ENCODE measurements around the gene CHD8.
"Not testable (repeated sequence)": the region's sequence is repeated elsewhere in the genome, so short reads cannot be mapped to it uniquely, and the experiment has no call there.

The CHD8 gene

DNA sequence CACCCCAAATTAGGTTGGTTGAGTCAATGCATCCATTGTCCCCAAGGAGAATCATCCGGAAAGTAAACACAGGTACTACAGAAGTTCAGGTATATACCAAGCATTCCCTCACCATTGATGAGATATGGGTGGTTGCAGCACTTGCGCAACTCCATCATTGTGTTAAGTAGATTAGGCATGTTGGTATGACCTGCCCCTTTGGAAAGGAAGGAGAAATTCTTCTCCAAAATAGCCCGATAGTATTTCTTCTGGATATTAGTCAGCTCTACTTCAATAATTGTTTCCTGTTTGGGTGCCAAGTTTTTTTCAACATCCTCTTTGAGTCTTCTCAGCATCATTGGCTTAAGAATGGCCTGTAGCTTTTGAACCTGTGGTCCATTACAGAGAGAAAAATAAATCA is 50.8 kb downstream of the CHD8 start:
- Mint-ChIP-seq H3K27me3 (no peaks in the 10 kb centered on the region), H3K4me3 (no peak overlapping the region), H3K27ac (no peak overlapping the region), H3K4me1 (no peaks in the 10 kb centered on the region), H3K9me3 (no peaks in the 10 kb centered on the region), H3K36me3 (peaks cover 76% of the 10 kb centered on the region)
- no peak for ATAC-seq

DNA sequence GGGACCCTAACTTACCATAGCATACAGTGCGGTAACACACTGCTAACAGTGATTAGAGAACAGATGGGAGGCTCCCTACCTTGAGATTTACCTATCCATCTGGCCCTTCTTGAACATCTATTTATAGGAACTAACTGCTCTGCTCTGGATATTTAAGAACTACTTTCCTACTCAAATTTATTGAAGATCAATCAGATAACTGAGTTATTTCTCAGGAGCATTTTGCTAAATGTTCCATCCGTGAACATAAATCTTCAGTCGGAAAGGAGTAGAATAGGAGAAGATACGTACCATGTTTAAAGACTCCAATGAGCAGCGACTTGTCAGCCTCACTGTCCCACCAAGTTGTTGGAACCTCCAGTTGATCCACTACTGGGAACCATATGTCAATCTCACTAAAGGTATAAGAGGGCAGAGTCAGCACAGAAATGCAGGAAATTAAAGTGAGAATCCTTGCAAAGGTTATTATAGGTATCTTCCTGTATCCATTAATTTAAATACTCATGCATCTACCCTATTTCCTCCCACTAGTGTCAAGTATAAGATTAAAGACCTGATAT is 56.5 kb downstream of the CHD8 start:
- ATAC-seq: no peak
- Mint-ChIP-seq H3K9me3 (no peaks in the 10 kb centered on the region), H3K4me1 (no peaks in the 10 kb centered on the region), H3K36me3 (peaks cover 64% of the 10 kb centered on the region), H3K27ac (no peak overlapping the region), H3K27me3 (no peaks in the 10 kb centered on the region), H3K4me3 (no peak overlapping the region)

- Mint-ChIP-seq H3K9me3 (no peaks in the 10 kb centered on the region), H3K4me1 (no peaks in the 10 kb centered on the region), H3K27me3 (no peaks in the 10 kb centered on the region), H3K27ac (no peak overlapping the region), H3K36me3 (peaks cover 67% of the 10 kb centered on the region), H3K4me3 (no peak overlapping the region)
- ATAC-seq: no peak
These were observed 57.0 kb downstream of the CHD8 start for GRCh38 chr14:21398901-21399300.

- ATAC-seq: no peak
- H3K36me3 Mint-ChIP-seq: peaks cover 75% of the 10 kb centered on the region
These were observed 60.5 kb downstream of the CHD8 start for GRCh38 chr14:21395450-21395849.

DNA sequence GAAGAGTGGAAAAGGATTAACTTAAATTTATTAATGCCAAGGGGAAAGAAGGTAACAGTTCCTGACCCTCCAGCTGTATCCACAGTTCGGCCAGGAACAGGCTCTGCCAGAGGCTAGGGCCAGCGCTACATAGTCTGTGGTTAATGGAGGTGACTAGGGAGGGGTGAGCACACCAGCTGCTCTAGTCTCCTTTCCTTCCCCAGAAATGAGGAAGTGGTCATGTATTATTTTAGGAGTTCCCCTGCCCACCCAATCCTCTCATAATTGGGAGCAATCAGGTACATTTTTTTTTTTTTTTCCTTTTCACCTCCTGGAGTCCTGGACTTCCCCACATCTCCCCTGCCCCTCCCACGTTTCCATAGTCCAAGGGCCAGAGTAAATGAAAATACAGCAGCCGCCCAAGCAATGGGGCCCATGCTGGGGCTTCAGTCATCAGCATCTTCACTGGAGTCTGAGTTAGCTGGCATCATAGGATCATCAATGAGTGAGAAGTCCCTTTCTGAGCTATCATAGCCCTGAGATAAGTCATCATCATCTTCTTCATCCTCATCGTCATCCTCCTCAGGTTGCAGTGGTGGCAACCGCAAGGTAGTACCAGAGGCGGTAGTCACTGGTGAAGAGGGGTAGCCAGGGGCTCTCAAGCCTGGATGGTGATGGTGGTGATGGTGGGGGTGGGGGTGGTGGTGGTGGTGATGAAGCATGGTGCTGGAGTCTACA is 70.6 kb downstream of the CHD8 start:
- H3K36me3 Mint-ChIP-seq: peaks cover 24% of the 10 kb centered on the region

More at GRCh38 chr14:21395450-21395849, 60.5 kb downstream of the CHD8 start:
- Mint-ChIP-seq H3K27ac (no peak overlapping the region), H3K4me3 (no peak overlapping the region), H3K27me3 (no peaks in the 10 kb centered on the region), H3K9me3 (no peaks in the 10 kb centered on the region), H3K4me1 (no peaks in the 10 kb centered on the region)

GRCh38 chr14:21384494-21384851 is 71.5 kb downstream of the CHD8 start:
- no peaks in the 10 kb centered on the region for H3K27me3 Mint-ChIP-seq
- H3K4me1 Mint-ChIP-seq: peaks cover 29% of the 10 kb centered on the region
- peak overlapping the region; percentile 97 for H3K4me3 Mint-ChIP-seq
- peaks cover 23% of the 10 kb centered on the region for H3K36me3 Mint-ChIP-seq
- H3K9me3 Mint-ChIP-seq: no peaks in the 10 kb centered on the region
- ATAC-seq: peak; percentile 63
- H3K27ac Mint-ChIP-seq: peak overlapping the region; percentile 99

More for the DNA sequence above, 70.6 kb downstream of the CHD8 start:
- Mint-ChIP-seq H3K27ac (peak overlapping the region; percentile 99), H3K4me3 (peak overlapping the region; percentile 97), H3K4me1 (peaks cover 29% of the 10 kb centered on the region), H3K9me3 (no peaks in the 10 kb centered on the region), H3K27me3 (no peaks in the 10 kb centered on the region)
- ATAC-seq: peak; percentile 70

DNA sequence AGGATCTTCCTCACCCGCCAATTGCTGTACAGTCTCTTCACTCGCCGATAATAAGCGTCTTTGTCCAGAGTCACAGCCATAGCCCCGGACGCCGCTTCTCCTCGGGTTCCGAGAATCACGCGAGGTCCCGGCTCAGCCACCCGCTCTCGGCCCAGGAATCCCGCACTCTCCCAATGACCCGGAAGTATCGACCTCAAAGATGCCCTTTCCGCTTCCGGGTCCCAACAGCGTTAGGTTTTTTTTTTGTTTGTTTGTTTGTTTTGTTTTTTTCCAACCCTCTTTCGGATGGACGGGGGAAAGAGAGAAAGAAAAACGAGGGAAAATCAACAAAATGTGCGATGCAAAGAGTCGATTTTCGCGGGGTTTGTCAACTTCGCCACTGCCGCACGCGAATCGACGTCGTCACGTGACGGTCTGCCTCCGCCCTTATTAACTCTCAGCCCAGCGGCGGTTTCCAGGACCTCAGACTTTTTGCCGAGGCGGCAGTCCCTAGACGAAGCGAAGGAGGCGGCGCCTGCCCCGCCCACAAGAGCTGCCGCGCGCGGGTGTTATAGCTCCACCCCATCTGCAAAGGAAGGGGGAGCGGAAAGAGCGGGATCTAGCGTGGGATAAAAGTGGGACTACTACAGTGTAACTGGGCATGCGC is 72.0 kb downstream of the CHD8 start, which contains the start of gene SUPT16H:
SUPT16H (minus strand) TSS at position 172 of the 646 bp plus-strand sequence; CDS start at position 80, 92 bp downstream.
- Mint-ChIP-seq H3K36me3 (peaks cover 21% of the 10 kb centered on the region), H3K4me1 (peaks cover 29% of the 10 kb centered on the region), H3K9me3 (no peaks in the 10 kb centered on the region), H3K27ac (peak within 1 kb of the TSS; percentile 99), H3K27me3 (no peaks in the 10 kb centered on the region), H3K4me3 (peak within 1 kb of the TSS; percentile 97)
- peak; percentile 96 for ATAC-seq

- Mint-ChIP-seq H3K9me3 (no peaks in the 10 kb centered on the region), H3K4me1 (peaks cover 29% of the 10 kb centered on the region), H3K27ac (peak overlapping the region; percentile 99), H3K4me3 (peak overlapping the region; percentile 97), H3K36me3 (peaks cover 17% of the 10 kb centered on the region), H3K27me3 (no peaks in the 10 kb centered on the region)
- ATAC-seq: peak; percentile 67
These were observed 72.8 kb downstream of the CHD8 start for GRCh38 chr14:21382886-21383847.

- Mint-ChIP-seq H3K4me3 (peak overlapping the region; percentile 73), H3K27ac (peak overlapping the region; percentile 99), H3K4me1 (peaks cover 29% of the 10 kb centered on the region), H3K9me3 (no peaks in the 10 kb centered on the region), H3K27me3 (no peaks in the 10 kb centered on the region), H3K36me3 (peaks cover 17% of the 10 kb centered on the region)
- no peak for ATAC-seq
These were observed 73.8 kb downstream of the CHD8 start for GRCh38 chr14:21382095-21382494.

- Mint-ChIP-seq H3K36me3 (peaks cover 11% of the 10 kb centered on the region), H3K27ac (no peak overlapping the region), H3K9me3 (no peaks in the 10 kb centered on the region), H3K4me3 (no peak overlapping the region), H3K4me1 (peaks cover 10% of the 10 kb centered on the region), H3K27me3 (no peaks in the 10 kb centered on the region)
- ATAC-seq: no peak
These were observed 76.6 kb downstream of the CHD8 start for GRCh38 chr14:21379338-21379737.

DNA sequence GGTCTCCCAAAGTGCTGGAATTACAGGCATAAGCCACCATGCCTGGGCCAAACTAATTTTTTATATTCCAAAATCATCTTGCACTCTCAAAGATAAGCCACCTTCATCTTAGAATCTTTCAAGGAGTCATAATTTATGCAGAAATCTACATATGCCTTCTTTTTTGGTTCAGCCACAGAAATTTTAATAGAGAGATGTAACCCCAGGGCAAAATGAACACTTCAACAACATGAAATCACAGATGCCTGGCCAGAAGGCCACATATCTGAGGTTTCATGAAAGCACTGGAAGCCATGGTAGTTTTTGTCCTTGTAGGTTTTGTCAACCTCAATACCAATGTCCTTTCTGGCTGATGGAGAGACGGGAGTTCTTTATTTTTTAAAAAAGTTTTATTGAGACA is 81.9 kb downstream of the CHD8 start:
- H3K27ac Mint-ChIP-seq: no peak overlapping the region
- ATAC-seq: no peak
- no peaks in the 10 kb centered on the region for H3K9me3 Mint-ChIP-seq
- peaks cover 31% of the 10 kb centered on the region for H3K36me3 Mint-ChIP-seq
- H3K4me1 Mint-ChIP-seq: no peaks in the 10 kb centered on the region
- no peak overlapping the region for H3K4me3 Mint-ChIP-seq
- H3K27me3 Mint-ChIP-seq: no peaks in the 10 kb centered on the region

GRCh38 chr14:21372814-21373213 is 83.1 kb downstream of the CHD8 start:
- peaks cover 43% of the 10 kb centered on the region for H3K36me3 Mint-ChIP-seq

GRCh38 chr14:21369949-21370679 is 85.8 kb downstream of the CHD8 start:
- no peak for ATAC-seq
- peaks cover 62% of the 10 kb centered on the region for H3K36me3 Mint-ChIP-seq
- H3K27me3 Mint-ChIP-seq: no peaks in the 10 kb centered on the region
- H3K27ac Mint-ChIP-seq: no peak overlapping the region
- no peaks in the 10 kb centered on the region for H3K9me3 Mint-ChIP-seq
- peaks cover 8% of the 10 kb centered on the region for H3K4me1 Mint-ChIP-seq
- H3K4me3 Mint-ChIP-seq: no peak overlapping the region

More at GRCh38 chr14:21372814-21373213, 83.1 kb downstream of the CHD8 start:
- H3K4me3 Mint-ChIP-seq, H3K27me3 Mint-ChIP-seq, H3K9me3 Mint-ChIP-seq, ATAC-seq, H3K4me1 Mint-ChIP-seq, H3K27ac Mint-ChIP-seq: not testable (repeated sequence)

DNA sequence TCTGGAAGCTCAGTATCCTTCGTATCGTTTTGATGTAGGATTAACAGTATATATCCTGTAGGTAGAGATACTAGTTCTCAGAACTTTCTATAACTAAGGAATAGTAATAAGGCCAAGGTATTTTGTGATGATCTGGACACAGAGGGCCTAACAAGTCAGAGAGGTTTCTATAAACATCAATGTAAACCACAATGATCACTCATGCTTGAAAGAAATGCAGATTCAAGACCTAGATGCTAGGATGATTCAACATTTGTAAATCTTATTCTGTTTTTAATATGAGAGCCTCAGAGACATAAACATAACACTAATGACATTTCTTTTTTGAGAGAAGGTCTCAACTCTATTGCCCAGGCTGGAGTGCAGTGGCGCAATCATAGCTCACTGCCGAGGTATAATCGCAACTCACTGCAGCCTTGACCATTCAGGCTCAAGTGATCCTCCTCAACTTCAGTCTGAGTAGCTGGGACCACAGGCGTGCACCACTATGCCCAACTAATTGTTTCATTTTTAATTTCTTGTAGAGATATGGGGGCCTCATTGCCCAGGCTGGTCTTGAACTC is 88.3 kb downstream of the CHD8 start:
- Mint-ChIP-seq H3K4me1 (peaks cover 8% of the 10 kb centered on the region), H3K27me3 (no peaks in the 10 kb centered on the region), H3K27ac (no peak overlapping the region), H3K36me3 (peaks cover 83% of the 10 kb centered on the region), H3K9me3 (no peaks in the 10 kb centered on the region), H3K4me3 (no peak overlapping the region)
- ATAC-seq: no peak

Measured in stimulated activated memory B cell treated with anti-CD40 and anti-IgM and Interleukin-4, amounts not matched to agents 10 μg/mL and 1 μg/mL and 100 μg/mL, for 72 hours (primary cell).